GM21447 (cell line): Measurements from ENCODE around the gene SH3BGRL2.

Source experiments
- ATAC-seq: cut with Tn5 transposase; IDR thresholded peaks from one replicate; pipeline ENCODE4 v1.9.1; 2021; ENCODE audit not compliant: unreplicated experiment

The SH3BGRL2 gene

DNA sequence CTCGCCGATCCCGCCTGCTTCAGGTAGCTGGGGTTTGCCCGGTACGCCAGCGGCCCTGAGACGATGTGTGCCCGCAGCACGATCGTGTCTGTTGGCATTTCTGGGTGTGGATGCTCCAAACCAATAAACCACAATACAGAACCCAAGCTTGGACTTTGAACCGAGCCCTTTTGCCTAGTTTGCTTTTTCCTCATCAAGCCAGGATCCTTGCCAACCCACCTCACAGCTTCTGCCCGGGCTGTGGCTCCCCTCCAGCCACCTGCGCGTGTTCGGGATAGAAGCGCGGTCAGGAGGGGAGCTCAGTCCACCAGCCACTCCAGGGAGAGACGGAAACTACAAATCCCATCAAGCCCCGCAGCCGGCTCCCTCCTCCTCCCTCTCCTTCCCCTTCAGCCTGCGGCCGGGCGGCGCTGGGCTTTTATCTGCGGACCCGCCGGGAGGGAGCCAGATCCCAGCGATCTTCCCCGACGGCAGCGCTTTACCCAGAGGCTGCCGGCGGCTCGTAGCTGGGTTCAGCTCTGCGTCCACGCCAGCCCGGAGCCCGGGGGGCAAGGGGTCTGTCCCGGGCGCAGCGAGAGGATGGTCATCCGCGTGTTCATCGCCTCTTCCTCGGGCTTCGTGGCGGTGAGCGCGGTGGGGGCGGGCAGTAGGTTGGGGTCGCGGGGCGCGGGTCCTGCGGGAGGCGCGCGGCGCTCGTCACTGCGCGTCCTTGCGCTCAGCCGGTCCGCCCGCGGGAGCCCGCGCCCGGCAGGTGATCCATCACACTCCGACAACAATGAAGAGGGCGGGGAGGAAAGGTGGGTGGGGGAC lies at the start of gene SH3BGRL2:
Gene SH3BGRL2 (plus strand): TSS at position 447 of the 810 bp plus-strand sequence. CDS start 133 bp downstream, at position 580.
- peak; percentile 63 for ATAC-seq

- ATAC-seq = no peak
These were observed 46.8 kb upstream of the SH3BGRL2 start for GRCh38 chr6:79584332-79584731.

- ATAC-seq = no peak
These were observed 44.6 kb upstream of the SH3BGRL2 start for GRCh38 chr6:79586548-79586947.

DNA sequence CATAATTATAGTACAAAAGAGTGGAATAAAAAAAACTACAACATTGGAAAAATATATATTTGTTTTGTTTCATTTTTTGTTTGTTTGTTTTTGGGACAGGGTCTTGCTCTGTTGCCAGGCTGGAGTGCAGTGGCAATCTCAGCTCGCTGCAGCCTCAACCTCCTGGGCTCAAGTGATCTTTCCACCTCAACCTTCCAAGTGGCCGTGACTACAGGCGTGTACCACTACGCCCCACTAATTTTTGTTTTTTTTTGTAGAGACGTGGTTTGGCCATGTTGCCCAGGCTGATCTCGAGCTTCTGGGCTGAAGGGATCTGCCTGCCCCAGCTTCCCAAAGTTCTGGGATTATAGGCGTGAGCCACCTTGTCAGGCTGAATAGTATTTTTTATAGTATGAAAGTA lies 41.4 kb upstream of the SH3BGRL2 start:
- no peak for ATAC-seq

DNA sequence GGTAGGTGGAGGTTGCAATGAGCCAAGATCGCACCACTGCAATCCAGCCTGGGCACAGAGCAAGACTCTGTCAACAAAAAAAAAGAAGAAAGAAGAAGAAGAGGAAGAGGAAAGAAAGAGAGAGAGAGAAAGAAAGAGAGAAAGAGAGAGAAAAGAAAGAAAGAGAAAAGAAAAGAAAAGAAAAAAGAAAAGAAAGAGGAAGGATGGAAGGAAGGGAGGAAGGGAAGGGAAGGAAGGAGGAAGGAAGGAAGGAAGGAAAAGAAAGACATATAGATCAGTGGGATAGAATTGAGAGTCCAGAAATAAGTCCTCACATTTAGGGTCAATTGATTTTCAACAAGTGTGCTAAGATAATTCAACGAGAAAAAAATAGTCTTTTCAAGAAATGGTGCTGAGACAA lies 34.0 kb upstream of the SH3BGRL2 start:
- ATAC-seq = no peak

- ATAC-seq = no peak
These were observed 33.1 kb upstream of the SH3BGRL2 start for GRCh38 chr6:79598012-79598411.

DNA sequence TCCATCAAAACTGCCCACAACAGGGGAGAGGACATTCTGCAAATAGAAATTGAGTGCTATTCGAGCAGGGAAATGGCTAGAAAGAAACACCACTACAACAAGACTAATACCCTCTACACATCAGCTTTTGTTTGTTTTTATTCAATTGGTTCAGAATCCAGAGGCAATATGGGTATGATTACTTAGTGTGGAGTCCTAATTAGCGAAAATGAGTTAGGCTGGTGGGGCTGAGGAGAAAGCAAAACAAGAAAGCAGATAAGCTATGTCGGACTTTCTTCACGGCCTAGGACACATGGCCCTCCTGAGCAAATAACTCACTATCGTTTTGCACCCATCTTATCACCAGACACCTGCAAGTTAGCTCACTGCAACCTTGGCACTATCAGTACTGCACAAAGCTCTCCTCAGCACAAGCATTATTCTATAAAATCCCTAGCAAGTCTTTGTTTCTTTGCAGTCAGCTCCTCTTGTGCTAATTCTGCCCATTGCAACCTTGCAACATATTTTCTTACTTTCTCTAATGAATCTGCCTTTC lies 31.3 kb upstream of the SH3BGRL2 start:
- no peak for ATAC-seq

GRCh38 chr6:79600313-79600712 lies 30.8 kb upstream of the SH3BGRL2 start:
- no peak for ATAC-seq

DNA sequence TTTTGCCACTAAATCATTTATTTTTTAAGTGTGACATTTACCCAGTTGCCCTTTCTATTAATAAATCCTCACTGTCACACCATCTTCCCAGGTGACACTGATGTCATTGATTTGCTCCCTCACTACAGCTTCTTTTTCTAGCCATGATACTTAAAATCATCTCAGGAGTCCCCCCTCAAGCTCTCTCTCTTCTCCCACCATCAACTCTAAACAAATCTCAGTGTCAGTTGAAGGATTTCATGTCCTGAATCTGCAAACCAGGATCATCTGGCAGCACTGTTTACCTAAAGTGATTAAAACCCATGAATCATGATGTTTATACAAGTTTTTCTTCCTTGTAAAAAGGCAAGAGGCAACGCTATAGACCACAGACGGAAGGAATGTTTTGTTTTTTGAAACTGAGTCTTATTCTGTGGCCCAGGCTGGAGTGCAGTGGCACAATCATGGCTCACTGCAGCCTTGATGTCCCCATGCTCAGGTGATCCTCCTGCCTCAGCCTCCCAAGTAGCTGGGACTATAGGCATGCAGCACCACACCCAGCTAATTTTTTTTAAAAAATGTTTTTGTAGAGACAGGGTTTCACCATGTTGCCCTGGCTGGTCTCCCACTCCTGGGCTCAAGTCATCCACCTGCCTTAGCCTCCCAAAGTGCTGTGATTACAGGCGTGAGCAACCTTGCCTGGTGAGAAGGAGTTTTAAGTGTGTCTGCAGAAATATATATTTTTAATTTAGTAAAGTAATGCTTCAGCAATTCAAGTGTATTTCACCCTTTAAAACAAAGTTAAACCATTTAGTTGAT lies 30.1 kb upstream of the SH3BGRL2 start:
- ATAC-seq = no peak

DNA sequence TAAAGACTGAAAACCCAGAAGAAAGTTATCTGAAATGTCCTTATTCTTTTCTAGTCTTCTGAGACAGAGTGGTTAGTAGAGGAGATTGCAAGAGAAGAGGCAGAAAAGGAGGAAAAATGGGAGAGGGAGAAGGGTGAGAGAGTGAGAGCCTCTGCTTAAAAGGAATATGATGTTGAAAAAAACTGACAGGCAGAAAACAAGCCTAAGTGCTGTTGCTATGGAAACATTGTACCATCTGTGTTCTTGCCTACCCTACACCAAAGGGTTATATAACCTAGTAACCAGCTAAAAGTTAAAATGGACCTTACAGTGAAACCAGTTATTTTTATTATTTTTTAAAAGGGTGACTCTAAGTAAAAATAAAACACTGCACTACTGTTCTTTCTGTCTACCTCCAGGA lies 28.3 kb upstream of the SH3BGRL2 start:
- ATAC-seq = no peak

DNA sequence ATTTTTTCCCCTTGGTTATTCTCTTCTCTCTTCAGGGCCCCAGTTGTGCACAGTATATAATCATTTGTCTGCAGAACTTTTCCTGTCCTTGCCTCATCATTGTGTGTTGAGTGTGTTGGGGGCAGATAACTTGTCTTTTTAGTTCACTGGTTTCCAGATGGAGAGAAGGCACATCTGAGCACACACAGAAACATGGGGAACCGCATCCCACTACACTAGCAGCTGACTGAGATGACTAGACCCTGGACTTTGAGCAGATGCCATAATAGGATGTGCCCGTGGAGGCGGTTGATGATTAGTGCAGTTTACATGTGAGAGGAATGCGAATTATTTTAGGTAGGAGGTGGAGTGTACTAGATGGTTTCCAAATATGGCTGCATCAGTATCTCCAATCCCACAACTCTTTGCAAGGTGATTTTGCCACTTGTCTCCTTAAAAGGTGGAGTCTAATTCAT lies 26.5 kb upstream of the SH3BGRL2 start:
- ATAC-seq = no peak

DNA sequence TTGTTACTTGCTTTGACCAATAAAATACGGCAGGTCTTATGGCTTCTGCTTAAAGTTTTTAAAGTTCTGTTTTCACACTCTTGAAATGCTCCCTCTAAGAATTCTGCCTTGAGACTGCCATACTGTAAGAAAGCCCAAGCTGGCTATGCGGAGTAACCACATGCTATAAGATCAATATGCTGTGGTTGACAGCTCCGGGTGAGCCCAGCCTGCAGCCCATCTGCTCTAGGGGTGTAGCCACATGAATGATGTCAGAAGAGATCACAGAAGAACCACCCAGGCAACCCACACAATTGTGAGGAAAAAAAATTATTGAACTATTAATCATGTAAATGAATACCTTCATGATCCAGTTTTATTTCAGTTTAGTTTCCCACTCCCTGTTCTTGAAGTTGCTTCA lies 26.1 kb upstream of the SH3BGRL2 start:
- no peak for ATAC-seq

- no peak for ATAC-seq
These were observed 25.0 kb upstream of the SH3BGRL2 start for GRCh38 chr6:79605968-79606764.

DNA sequence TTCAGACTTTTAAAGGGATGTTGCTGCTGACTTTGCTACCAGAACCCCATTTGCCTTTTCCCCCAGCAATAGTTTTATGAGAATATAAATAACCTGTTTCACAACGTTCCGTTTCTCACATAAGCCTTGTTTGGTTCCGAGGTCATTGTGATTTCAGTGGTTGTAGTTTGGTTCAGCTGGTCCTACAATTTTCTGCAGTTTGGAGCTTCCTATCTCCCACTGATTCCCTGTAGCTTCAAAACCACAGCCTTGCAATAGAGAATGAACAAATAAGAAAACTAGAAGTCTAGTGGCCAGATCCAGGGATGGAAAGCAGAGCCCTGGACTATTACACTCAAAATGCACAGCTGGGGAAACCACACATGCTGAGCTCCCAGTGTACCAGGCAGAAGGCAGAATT lies 24.1 kb upstream of the SH3BGRL2 start:
- no peak for ATAC-seq

GRCh38 chr6:79608334-79609224 lies 22.6 kb upstream of the SH3BGRL2 start:
- no peak for ATAC-seq

- no peak for ATAC-seq
These were observed 21.9 kb upstream of the SH3BGRL2 start for GRCh38 chr6:79609225-79609595.

DNA sequence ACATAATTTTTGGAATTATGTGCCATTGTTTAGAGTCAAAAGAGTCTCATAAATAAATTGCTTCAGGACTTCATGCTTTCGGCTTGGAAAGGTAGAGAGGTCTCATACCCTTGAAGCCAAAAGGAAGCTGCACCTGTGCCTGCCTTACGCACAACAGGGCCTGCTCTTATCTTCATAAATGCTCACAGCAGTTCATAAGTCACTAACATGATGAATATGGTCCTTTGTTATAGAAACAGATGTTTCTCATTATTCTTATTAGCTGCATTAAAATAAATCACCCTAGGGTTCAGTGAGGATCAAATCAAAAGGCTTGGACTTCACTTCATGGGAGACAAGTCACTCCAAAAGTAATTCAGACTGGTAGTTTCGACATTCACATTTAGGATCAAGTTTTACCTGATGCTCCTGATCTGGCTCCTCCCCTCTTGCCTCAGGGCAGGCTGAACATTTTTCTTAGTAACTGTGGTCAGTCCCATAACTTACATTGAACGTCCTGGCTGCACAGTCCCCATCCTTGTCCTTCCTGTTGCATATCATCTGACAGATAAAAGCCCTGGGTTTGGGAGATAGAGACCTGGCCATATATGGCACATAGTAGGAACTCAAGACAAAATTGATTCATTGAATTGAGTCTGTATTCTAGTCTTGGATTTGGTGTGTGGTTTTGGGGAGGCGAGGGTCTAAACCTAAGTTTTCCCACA lies 20.7 kb upstream of the SH3BGRL2 start:
- ATAC-seq = no peak

DNA sequence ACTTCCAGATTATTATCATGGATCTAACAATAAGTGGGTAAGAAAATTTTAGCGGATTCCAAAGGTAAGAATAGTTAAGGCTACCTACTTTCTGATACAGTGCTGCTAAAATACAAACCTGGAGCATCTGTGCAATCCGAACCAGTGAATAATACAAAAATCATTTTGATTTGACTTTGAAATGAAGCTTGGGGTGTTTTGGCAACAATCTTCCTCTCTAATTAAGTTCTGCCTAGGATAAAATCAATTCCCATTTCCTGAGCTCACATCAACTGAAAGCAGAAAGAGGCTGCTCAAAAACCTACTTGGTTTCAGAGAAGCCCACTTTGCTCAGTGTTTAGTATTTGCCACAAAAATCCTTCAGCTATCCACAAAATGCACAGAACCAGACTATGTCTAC lies 18.7 kb upstream of the SH3BGRL2 start:
- ATAC-seq = no peak

DNA sequence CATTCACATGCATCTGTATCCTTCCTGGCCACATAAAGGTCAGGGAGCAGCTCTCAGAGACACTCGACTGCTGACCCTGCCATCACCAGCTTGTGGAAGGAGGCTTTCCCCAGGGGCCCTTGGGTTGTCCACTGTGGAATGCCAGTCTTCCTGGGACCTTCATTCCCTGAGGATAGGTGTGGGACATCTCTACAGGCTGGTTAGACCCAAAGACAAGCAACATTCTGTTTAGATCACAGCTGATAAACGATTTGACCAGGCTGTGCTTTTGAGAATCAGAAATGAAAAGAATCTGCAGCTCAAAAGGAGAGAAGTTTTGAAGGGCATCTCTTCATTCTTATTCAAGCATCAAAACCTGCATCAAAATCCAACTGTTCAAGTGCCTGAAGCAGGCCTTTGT lies 18.2 kb upstream of the SH3BGRL2 start:
- ATAC-seq = no peak

DNA sequence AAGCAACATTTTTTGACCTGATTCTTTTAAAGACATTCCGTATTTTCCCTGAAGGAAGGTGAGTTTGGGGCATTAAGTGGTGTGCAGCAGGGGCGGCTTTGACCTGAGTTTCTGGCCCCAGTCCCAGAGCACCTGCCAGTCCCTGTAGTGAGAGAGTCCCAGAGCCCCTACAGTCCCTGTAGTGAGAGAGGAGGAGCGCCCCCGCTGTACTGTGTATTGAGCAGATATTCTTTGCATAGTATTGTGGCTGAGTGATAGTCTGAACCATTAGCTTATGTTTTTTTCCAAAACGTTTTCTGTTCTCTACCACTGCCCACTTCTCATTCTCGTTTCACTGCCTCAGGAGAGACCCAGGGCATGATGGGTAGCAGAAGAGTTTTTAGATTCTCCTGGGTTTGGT lies 17.2 kb upstream of the SH3BGRL2 start:
- no peak for ATAC-seq
